Measurements from ENCODE around the gene ARRDC3. TPM values are rescaled to one million over a fixed set of nuclear protein-coding genes. Genes with fewer than 3 reads are reported as not detected.

The ARRDC3 gene
- total and polyA plus RNA-seq, 2 of the 8 experiments (the other 6 are each of a cell fraction or from before 2014, with no cell fraction given): 2.9 to 5.7 TPM

DNA sequence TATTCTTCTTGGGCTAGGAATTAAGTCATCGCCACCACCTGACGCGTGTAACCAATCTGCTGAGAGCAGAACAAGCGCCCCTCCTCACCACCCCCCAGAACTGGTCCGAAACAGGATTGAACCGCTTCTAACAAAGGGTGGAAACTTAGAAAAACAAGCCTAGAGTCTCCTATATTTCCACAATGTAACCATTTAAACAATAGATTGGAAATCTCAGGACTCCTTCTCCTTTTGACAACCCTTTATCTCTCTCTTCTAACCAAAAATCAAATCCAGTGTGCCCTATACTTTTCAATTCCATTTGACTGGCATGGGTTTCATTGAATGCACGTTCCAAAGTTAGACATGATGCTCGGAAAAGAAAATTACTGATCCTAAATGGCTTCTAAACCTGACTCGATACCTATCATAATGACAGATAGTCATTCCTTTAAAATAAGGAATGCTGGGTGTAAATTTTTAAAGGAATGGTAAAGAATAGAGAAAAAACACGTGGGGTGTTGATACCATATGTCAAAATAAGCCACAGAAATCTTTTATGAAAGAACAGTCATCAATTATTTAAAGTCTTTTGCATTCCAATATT lies 1.2 kb downstream of the ARRDC3 start (continued):
- TF ChIP-seq MAX (IDR thresholded peaks at IDR 0.05) (no peak), FOSL1 (IDR thresholded peaks at IDR 0.05; ENCODE audit: insufficient read depth, low read depth, low read length) (no peak), ASH2L (IDR thresholded peaks at IDR 0.05; ENCODE audit: low read length) (no peak), TCF12 (IDR thresholded peaks at IDR 0.05; ENCODE audit: low read depth, low read length) (no peak), TBP (IDR thresholded peaks at IDR 0.05; ENCODE audit: low read depth, low read length) (peak; percentile 80), TAF1 (IDR thresholded peaks at IDR 0.05; ENCODE audit: low read depth, low read length) (peak; percentile 66), HDAC6 (IDR thresholded peaks at IDR 0.05; ENCODE audit: low read depth, low read length) (no peak), POLR2AphosphoS5 (IDR thresholded peaks at IDR 0.05; ENCODE audit: low read depth, low read length) (peak; percentile 87), POLR2A (IDR thresholded peaks at IDR 0.05; ENCODE audit: control extremely low read depth in 1 of 2, low read depth in 2 of 2, low read length in 2 of 2) (peak in 1 of 2 experiments; percentile 80; a peak in 2 of 3 replicates), TAF7 (optimal IDR thresholded peaks at IDR 0.05; ENCODE audit: borderline replicate concordance, low read depth, low read length) (peak; percentile 84), EGR1 (IDR thresholded peaks at IDR 0.05; ENCODE audit: borderline replicate concordance, low read depth, low read length) (no peak), CHD2 (IDR thresholded peaks at IDR 0.05; ENCODE audit: low read length) (no peak), SP4 (IDR thresholded peaks at IDR 0.05; ENCODE audit: low read length) (0 out of 2 replicates have a peak, but pooled peaks have one; percentile 8), SAP30 (IDR thresholded peaks at IDR 0.05; ENCODE audit: insufficient read depth, insufficient replicate concordance, low read length) (peak; percentile 23), JUND (IDR thresholded peaks at IDR 0.05; ENCODE audit: low read length) (peak; percentile 14; the same call in 1 of the 2 replicates), ATF2 (IDR thresholded peaks at IDR 0.05; ENCODE audit: low read length) (no peak)
